Skeletal muscle cell (primary cell): ENCODE data around the gene SPATA31C1.
"Not testable (repeated sequence)": the region's sequence is repeated elsewhere in the genome, so short reads cannot be mapped to it uniquely, and the experiment has no call there.

Experiments used
- DNase-seq: peaks from one replicate; pipeline ENCODE4 v3.0.0-alpha.2; 2010; ENCODE audit warnings: low read depth
- H3K4me3 ChIP-seq: 2 replicates; pipeline ENCODE4 v1.5.1; 2011; ENCODE audit warnings: low read depth, mild to moderate bottlenecking, control low read depth, low read length, moderate library complexity

Gene SPATA31C1

DNA sequence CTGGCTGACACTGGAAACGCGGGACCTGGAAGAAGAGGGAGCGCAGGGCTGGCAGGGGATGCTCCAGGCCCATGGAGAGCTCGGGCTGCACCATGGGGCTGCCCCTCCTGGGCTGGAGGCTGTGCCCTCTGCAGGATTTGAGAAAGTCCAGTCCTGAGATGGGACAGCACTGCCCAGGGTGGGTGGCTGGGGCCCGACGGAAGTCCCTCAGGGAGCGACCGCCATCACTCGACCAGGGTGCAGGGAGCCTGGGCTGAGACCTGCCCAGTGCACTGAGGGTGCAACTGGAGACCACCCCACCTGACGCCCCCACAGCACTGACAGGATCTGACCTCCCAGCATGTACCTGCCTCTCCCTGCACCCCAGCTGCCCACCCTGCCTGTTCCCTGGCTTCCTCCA is 7.1 kb downstream of the SPATA31C1 start:
- not testable (repeated sequence) for DNase-seq, H3K4me3 ChIP-seq

DNA sequence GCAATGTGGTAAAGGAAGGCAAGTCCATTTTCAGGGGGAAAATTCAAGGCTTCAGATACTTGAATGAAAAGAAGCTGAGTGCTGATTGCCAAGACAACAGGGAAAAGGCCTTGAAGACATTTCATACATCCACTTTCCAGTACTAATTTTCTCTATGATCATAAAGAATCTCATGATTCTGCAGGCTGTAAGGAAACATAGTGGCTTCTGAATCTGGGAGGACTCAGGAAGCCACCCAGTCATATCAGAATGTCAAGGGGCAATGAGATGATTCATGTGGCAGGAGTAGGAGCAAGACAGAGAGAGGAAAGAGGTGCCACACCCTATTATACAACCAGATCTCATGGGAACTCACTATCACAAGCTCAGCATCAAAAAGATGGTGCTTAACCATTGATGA is 11.4 kb downstream of the SPATA31C1 start:
- DNase-seq, H3K4me3 ChIP-seq: not testable (repeated sequence)

DNA sequence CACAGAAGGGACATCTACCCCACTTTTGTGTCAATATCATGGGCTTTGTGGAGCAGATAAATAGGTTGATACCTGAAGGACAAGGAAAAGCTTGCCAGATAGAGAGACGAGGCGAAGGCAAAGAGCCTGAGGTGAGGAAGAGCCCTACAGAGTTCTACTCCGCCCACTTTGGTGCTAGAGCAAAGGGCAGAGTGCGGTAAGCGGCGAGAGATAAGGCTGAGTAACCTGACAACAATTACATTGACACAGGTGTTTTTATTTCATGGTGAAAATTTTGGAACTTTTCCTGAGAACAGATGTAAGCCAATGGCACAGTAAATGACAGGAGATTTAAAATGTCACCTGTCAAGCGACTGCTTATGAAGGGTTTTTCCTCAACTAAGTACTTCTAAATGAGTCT is 16.7 kb downstream of the SPATA31C1 start:
- not testable (repeated sequence) for H3K4me3 ChIP-seq, DNase-seq

DNA sequence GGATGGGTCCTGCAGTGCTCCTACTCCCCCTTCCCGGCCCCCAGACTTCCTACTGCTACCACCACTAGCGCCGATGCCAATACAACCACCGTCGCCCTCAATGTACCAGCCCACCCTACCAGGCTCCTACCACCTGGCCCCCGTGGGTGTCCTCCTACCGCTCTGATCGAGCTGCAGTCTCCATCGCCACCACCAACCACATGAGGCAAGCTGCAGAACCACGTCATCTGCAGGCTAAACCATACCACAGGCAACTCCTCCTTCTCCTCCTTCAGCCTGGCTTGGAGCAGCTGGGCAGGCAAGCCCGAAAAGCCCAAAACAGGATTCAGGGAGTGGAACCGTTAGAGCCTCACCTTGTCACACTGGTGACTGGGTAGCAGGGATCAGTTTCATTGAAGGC is 19.6 kb downstream of the SPATA31C1 start:
- H3K4me3 ChIP-seq, DNase-seq: not testable (repeated sequence)

DNA sequence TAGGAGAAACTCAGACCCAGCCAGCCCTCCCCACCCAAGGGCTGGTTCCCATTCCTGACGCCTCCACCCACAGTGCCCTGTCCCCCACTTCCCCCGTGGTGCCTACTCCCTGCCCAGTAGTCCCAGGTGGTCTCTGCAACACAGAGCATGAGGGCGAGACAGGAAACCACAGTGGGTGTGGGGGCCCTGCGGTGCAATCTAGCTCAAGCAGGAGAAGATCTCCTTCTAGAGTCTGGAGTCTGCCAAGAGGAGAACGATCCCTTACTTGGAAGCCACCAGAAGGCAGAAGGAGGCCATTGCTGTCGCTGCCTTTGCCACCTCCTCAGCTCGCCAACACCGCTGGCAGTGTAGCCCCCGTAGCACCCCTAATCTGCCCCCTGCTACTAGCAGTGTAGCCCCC is 20.2 kb downstream of the SPATA31C1 start:
- H3K4me3 ChIP-seq, DNase-seq: not testable (repeated sequence)

DNA sequence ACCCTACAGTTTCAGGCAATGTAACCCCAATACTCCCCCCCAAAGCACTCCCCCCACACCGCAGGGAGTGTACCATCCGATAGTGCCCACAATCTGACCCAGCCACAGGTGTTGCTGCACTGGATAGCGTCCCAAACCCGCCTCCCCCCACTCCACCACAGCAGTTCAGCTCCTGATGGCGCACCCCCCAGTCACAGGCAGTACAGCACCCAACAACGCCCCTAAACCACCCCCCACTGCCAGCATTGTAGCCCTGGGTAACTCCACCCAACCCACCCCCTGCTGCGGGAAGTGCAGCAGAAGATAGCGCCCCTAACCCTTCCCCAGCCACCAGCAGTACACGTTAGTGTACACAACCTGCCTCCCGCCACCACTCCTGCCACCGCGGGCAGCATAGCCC is 20.6 kb downstream of the SPATA31C1 start:
- H3K4me3 ChIP-seq, DNase-seq: not testable (repeated sequence)

DNA sequence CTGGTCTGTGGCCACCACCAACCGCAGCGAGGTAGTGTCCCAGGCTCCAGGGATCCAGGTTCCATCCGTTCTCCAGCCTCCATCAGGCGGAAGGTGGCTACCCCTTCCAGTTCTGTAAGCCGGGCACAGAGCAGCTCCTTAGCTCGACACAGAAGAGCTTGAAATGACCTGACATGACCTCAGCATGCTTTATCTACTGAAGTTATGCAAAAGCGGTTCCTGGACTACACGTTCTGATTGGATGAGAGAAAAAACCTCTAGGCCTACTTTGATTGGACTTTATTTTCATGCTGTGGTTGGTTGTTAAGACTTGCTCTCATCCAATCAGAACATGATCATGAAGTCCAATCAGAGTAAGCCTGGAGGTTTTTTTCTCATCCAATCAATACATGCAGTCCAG is 21.3 kb downstream of the SPATA31C1 start:
- H3K4me3 ChIP-seq, DNase-seq: not testable (repeated sequence)

DNA sequence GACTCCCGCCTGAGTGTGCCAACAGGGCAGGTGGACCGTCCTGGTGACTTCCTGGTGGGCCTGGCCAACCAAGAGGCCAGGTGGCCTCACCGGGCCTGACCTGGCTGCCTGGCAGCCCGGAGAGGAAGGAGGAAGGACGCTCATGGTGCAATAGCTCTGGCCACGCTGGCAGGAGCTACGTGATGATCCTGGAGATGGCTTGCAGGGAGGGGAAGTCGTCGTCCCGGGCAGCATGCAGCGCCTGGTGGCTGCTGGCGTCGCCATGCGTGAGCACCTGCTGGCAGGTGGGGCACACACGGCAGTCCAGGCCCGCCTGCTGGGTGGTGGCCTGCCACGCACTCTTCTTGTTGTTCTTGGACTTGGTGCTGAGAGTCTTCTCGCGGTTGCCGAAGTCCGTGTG is 26.3 kb downstream of the SPATA31C1 start:
- no peak overlapping the region for H3K4me3 ChIP-seq

DNA sequence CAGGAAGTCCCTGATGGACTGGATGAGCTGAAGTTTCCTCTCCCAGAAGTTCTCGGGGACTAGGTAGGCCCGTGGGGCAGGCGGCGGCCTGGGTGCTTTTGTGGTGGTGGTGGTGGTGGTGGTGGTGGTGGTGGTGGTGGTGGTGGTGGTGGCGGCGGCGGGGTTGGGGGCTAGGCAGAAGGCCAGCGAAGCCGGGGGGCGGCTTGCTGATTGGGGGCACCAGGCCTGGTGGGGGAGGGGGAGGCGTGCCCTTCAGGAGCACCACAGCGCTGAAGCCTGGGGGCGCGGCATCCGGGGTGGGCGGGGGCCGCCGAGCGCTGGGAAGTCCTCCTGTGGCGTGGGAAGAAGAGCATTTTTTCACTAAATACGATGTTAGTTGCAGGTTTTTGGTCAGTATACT is 26.9 kb downstream of the SPATA31C1 start:
- peak overlapping the region; percentile 29 for H3K4me3 ChIP-seq
- DNase-seq, result no peak

More for the DNA sequence above, 26.3 kb downstream of the SPATA31C1 start:
- DNase-seq, result no peak

DNA sequence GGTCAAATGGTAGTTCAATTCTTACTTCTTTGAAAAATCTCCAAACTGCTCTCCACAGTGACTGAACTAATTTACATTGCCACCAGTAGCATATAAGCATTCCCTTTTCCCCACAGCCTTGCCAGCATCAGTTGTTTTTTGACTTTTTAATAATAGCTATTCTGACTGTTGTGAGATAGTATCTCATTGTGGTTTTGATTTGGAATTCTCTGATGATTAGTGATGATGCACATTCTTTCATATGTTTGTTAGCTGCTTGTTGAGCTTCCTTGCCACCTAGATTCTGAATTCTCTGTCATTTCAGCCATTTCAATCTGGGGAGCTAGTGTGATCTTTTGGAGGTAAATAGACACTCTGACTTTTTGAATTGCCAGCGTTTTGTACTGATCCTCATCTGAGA is 32.5 kb downstream of the SPATA31C1 start:
- no peak for DNase-seq

DNA sequence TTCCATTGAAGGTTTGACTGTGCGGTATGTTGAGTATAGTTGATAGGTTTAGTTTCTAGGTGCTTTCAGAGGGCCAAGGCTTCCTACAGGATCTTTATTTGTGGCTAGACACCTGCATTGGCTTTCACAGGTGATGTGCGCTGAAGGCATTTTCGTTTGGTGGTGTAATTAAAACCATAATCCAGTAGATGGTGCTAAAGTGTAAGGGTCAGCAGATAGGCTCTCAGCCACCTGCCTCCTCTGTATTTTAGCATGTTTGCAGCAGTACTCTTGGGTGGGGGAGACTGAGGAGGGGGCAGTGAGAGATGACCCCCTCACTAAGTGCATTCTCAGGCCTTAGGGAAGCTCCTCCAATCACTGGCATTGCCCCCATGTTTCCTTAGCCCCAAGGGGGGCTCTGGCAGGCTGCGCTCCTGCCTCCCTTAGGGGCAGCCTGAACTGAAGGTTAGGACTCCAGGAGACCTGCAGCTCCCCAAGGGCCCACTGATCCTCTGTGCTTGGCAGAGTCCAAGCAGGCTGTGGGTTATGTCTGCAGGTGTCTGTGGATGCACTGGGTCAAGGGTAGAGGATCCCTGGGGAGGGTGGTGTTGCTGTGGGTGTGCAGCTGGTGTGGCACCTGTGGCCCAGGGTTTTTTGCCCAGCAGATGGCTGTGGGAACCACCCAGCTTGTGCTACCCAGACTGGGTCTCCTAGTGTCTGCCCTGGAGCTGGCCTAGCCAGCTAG is 33.2 kb downstream of the SPATA31C1 start:
- H3K4me3 ChIP-seq, result no peak overlapping the region
- DNase-seq, result no peak

More for the DNA sequence above, 32.5 kb downstream of the SPATA31C1 start:
- no peak overlapping the region for H3K4me3 ChIP-seq

DNA sequence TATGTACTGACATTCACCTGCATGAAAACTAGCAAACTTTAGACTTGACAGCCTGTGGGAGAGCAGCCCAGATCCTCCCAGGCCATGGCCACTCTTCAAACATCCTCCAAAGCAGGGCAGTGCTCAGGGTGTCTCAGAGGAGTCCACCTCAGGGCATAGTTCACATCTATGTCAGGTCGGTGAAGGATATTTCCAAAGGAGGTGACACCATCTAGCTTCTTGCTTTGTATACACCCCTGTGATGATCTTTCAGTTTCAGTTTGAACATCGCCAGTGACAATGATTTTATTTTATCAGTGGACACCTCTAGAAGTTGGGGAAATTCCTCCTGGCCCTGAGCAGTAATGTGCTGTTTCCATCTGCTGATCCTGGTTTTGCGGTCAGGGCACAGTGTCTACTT is 36.5 kb downstream of the SPATA31C1 start:
- no peak overlapping the region for H3K4me3 ChIP-seq
- DNase-seq, result no peak

DNA sequence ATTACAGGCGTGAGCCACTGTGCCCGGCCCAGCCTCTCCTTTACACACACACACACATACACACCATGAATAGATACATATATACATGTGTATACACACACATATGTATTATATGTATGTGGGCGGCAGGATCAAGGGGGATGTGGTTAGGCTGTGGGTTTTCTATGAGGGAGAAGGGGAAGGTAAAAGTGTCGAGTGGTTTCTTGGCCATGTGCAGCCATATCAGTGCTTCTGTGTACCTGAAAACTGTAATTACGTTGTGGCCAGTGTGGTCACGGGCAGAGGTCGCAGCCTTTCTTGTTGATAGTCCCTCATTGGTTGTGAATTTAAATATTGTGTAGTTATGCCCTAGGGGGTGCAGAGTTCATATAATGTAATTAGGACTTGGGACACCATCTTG is 40.1 kb downstream of the SPATA31C1 start:
- no peak for DNase-seq
- H3K4me3 ChIP-seq, result no peak overlapping the region

DNA sequence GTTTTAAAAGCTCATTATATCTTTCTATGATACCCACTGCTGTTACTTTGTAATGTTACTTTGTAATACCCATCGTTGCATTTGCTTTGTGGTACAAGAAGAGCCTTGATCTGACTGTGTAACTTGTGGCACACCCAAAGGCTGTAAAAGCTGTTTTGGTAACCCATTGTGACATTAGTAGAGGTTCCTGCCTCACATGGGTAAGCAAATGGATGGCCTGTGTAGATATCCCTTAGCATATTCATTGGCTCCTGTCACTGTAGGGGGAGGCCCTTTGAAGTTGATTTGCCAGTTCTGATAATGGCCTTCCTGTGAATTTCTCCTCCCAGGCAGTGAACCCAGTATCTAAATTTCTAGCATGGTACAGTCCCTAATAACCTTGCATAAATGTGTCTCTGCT is 40.8 kb downstream of the SPATA31C1 start:
- no peak for DNase-seq
- no peak overlapping the region for H3K4me3 ChIP-seq

DNA sequence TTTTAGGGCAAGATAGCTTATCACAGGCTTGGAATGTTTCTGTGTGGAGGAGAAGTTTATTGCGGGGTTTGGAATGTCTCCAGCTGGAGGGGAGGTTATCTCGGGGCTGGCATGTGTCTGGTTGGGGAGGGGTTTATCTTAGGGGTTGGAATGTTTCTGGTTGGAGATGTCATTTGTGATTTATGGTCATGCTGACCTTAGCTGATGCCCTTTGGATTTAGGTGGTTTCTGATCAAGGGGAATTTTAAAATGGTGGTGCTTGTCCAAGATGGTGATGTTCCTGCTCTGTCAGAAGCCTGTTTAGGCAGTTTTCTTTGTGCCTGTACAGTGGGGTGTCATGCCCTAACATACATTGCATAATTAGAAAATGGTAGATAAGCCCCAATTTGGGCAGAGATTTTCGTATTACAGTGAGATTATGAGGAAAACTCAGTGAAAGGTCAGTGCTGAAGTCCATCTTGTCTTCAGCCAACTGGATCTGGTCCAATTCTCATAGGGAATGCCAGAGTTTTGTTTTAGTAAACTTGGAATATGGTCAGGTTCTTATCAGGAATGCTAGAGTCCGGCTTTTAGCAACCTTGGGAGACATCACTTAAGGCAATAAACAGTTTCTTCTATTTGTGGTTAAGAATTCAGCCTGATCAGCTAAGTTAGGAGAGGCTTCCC is 42.3 kb downstream of the SPATA31C1 start:
- DNase-seq, result no peak

DNA sequence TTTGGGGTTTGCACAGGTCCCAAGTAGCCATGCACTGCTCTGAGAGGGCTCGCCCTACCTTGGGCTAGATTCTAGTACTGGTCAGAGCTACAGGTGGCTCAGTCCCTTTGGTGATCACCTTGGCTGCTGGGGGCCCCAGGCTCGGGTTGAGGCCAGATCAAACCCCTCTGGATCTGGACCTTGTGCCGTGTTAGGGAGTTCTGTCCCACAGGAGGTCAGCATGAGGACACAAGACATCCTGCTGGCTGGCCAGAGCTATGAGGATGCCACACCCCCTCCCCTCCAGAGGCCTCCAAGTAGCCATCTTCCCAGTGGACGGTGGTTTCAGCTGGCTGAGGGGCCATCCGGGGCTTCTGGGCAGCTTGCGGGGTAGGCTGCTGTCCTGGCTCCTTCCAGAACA is 46.0 kb downstream of the SPATA31C1 start:
- no peak overlapping the region for H3K4me3 ChIP-seq
- no peak for DNase-seq

More for the DNA sequence above, 42.3 kb downstream of the SPATA31C1 start:
- H3K4me3 ChIP-seq, result no peak overlapping the region

DNA sequence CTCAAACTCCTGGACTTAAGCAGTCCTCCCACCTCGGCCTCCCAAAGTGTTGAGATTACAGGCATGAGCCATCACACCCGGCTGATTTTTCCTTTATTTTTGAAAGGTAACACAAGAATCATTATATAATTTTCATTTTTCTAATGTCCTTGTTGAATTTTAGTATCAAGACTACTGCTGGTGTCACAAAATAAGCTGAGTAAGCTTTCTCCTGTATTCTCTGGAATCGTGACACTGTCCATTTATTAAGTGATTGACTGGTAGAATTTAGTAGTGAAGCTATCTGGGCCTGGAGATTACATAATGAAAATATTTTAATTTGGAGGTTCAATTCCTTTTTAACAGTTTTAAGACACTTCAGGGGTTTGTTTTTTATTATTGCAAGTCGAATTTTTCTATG is 47.1 kb downstream of the SPATA31C1 start:
- DNase-seq, result no peak

DNA sequence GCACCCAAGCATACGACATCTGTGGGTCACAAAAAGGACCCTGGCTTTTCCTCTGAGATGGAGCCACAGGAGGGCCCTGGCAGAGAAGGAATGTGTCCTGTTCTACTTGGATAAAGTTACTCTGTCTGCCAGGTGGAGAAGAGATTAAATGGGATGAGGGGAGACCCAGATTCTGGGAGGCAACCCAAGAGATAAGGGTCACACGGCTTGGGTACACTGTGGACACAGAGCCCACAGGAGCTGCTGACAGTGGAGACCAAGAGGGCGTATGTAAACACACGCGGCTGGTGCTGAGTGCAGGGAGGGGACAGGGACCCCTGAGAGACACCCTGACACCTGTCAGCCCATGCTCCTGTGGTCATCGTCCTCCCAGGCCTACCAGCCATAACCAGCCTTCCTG is 50.4 kb downstream of the SPATA31C1 start:
- H3K4me3 ChIP-seq, result no peak overlapping the region
- DNase-seq, result no peak

More for the DNA sequence above, 47.1 kb downstream of the SPATA31C1 start:
- no peak overlapping the region for H3K4me3 ChIP-seq

DNA sequence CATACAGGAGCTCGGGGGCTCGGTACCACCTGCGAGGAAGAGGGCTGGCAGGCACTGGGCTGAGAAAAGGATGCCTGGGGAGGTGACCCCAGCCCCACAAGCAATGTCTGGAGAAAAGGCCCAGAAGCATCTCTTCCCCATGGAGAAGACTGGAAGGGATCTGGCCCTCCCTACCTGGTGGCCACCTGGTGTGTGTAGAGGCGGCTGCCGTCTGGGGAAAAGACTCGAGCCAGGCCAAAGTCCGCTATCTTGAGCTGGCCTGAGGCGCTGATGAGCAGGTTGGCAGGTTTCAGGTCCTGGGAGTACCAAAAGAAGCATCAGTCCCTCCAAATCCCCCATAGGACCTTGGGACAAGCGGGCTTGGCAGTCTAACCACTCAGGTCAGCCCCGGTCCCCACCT is 52.8 kb downstream of the SPATA31C1 start:
- DNase-seq, result no peak
- H3K4me3 ChIP-seq, result no peak overlapping the region

DNA sequence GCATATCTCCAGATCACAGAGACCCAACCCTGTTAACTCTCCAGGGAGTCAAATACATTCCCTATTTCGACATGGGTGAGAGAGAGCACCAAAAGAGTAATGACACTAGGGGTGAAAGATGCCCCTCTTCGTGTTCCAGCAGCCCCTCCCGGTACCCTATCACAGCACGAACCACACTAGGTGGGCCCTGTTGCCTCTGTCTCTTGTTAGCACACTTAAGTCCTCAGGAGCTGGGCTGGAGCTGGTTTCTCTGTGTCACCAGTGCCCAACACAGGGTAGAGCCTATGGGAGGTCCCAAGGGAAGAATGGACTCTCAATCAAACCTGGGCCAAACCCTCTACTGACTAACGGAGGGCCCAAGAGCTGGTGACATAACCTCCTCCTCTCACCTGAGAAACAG is 55.4 kb downstream of the SPATA31C1 start:
- no peak overlapping the region for H3K4me3 ChIP-seq
- DNase-seq, result no peak
